HG02981 (cell line): ENCODE data around the gene SIPA1L3.

Experiments
- ATAC-seq: cut with Tn5 transposase; IDR thresholded peaks from one replicate; pipeline ENCODE4 v1.9.1; 2021; ENCODE audit warnings: mild to moderate bottlenecking, moderate library complexity; ENCODE audit not compliant: unreplicated experiment

SIPA1L3 gene

GRCh38 chr19:38139122-38139521, 232.1 kb downstream of the SIPA1L3 start:
- ATAC-seq: no peak

DNA sequence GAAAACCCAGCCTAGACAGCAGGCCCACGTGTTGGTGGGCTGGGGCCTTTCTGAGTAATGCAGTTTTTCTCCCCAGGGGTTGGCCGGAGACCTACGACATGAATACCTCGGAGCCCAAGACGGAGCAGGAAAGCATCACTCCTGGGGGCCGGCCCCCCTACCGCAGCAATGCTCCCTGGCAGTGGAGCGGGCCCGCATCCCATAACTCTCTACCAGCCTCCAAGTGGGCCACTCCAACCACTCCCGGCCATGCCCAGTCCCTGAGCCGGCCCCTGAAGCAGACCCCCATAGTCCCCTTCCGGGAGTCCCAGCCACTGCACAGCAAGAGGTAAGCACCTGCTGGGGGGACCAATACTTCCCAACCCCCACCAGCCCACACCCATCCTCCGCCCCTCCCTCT, 234.1 kb downstream of the SIPA1L3 start:
- no peak for ATAC-seq

DNA sequence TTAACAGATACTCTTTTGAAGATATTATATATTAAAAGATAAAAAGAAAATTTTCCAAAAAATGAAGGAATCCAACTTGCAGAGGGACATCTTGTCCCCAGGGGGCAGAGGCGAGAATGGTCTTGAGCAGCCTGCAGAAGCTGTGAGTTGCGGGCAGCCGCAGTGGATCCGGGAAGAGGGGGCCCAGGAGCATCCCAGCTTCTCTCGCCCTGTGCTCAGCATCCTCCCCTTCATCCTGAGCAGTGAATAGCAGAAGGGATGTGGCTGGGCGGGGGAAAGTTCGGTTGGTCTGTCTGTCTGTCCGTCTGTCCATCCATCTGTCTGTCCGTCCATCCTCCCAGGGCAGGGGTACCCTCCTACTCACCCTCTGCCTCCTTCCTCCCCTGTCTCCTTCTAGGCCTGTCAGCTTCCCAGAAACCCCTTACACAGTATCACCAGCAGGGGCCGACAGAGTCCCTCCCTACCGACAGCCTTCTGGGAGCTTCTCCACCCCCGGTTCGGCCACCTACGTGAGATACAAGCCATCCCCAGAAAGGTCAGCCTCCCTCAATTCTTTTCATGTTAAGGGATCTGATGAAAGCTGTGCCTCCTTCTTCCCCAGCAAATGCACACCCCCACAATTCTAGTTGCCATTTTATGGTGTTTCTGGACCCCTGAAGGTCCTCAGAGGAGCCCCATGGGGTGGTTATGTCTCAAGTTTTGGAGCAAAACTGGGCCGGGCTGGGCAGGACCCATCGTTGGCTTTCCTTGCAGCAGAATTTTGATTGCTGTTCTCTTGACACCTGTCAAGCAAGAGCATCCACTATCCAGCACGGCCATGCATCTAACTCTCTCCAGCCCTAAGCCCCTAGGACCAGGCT, 235.4 kb downstream of the SIPA1L3 start:
- ATAC-seq: no peak

GRCh38 chr19:38143847-38144246, 236.8 kb downstream of the SIPA1L3 start:
- ATAC-seq: no peak

- no peak for ATAC-seq
These were observed 237.7 kb downstream of the SIPA1L3 start for GRCh38 chr19:38144667-38145066.

GRCh38 chr19:38145623-38146022, 238.6 kb downstream of the SIPA1L3 start:
- ATAC-seq: no peak

DNA sequence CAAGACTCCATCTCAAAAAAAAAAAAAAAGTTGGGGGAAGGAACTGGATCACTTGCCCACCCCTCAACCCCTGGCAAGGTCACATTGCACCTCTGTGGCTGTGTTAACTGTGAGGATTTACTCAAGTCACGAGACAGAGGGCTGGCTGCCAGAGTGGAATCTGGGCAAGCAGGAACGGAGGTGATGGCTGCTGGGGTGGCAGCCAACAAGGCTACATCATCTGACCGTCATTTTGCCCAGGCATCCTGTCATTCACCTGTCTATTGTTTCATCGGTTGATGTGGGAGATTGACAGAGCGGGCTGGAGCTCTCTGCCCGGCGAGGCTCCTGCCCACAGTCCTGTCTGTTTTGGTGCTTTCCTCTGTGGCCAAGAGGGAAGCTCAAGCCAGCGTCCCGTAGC, 241.3 kb downstream of the SIPA1L3 start:
- ATAC-seq: no peak

- no peak for ATAC-seq
These were observed 242.7 kb downstream of the SIPA1L3 start for GRCh38 chr19:38149661-38150061.

DNA sequence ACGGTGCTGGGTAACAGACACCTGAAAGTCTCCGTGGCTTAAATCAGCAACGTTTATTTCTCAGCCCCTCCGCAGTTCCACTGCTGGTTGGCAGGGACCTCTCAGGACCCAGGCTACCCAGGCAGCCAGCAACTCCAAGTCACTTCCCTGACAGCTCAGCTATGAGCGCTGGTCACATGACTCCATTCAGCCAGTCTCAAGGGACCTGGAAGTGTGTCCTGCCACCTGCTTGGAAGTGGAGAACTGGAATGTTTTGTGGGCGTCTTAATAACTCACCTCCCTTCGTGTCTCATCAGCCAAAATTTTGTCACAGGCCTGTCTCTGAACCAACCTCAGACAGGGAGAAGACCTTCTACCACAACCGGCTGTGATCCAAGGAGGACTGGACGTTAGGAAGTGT, 244.2 kb downstream of the SIPA1L3 start:
- no peak for ATAC-seq

DNA sequence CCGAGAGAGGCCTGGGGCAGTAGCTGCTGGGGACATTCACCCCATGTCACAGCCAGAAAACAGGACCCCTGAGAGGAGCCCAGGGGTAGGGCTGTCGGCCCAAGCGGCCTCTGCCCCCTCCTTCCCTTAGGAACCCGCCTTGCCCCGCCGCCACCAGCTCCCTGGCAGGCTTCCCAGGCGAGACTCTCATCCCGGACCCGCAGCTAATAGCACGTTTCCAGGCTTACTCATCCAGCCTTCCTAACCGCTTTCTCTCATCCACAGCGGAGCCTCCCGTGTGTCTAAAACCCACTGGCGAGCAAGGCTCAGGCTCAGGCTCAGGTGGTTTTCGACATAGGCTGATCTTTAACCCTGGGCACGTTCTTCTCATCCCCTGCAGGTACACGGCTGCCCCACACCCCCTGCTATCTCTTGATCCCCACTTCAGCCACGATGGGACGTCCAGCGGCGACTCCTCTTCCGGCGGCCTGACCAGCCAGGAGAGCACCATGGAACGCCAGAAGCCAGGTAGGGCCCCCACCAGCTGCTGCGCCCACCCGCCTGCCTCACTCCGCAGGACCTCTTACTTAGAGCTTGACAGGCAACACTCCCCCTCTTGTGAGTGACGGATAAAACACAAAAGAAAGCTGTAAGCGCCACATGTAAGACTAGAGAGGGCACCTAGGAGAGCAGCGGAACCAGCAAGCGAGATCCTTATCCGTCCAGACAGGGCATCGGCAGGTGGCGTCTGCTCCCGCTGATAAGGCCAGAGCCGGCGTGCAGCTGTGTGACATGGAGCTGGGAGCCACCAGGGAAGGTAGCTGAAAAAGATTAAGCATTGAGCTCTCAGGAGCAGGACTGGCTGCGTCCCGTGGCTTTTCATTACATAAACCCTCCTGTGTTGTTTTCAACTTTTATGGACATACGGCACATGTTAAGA, 245.7 kb downstream of the SIPA1L3 start:
- no peak for ATAC-seq

GRCh38 chr19:38155453-38155852, 248.4 kb downstream of the SIPA1L3 start:
- ATAC-seq: no peak

DNA sequence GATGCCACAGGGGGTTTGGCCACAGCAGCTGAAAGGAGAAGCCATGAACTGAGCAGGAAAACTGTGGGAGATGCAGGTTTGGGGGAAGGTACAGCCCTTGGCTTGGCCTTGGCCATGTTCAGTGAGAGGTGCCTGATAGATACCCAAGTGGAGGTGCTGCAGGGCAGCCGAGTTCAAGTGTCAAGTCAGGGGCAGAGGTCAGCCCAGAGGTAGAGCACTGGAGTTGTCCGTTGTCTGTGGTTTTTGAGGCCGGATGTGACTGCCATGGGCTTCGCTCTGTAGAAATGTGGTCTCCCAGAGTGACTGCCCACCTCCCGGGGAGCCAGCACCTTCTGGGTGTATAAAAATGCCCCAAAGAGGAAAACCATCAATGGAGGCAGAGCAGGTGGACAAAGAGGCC, 251.7 kb downstream of the SIPA1L3 start:
- no peak for ATAC-seq

DNA sequence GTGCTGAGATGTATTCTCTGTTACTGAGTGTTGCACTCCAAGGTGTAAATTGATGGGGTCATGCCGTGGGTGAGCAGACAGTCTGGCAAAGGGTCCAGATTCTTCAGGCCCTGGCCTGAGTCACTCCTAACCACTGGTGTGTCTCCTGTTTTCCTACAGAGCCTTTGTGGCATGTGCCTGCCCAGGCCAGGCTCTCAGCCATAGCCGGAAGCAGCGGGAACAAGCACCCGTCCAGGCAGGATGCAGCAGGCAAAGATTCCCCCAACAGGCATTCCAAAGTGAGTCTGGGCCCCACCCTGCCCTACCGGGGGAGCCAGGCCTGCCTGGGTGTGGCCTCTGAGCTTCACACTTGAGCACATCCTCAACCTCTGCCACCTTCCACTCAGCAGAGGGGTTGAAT, 255.1 kb downstream of the SIPA1L3 start:
- ATAC-seq: no peak

GRCh38 chr19:38162632-38163031, 255.6 kb downstream of the SIPA1L3 start:
- ATAC-seq: no peak

DNA sequence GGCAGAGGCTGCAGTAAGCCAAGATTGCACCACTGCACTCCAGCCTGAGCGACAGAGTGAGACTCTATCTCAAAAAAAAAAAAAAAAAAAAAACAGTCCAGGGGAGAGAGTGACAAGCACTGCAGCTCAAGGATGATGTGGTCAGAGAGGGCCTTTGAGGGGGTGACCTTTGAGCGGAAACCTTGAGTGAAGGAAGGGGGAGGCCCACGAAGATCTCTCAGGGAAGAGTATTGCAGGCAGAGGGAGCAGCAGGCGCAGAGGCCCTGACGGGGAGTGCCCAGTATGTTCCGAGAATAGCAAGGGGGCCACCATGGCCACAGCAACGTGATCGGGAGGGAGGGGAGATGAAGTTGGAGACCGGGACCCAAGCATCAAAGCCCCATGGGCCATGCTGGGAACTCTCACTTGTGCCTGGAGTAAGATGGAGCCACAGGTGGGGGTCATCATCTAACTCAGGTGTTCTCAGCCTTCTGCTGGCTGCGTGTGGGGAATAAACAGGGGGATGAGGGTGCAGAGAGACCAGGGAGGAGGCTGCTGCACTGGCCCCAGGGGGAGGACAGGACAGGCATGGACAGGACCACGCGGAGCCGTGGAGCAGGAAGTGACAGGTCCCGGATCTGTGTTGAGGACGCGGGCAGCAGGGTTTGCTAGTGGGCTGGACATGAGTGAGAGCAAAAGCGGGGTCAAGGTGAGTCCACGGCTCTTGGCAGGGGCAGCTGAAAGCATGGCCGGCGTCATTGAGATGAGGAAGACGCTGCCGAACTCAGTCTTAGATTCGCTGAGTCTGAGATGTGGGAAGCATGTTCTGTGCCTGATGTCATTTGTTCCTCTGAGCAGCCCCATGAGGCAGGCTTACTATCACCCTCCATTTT, 256.6 kb downstream of the SIPA1L3 start:
- ATAC-seq: no peak

DNA sequence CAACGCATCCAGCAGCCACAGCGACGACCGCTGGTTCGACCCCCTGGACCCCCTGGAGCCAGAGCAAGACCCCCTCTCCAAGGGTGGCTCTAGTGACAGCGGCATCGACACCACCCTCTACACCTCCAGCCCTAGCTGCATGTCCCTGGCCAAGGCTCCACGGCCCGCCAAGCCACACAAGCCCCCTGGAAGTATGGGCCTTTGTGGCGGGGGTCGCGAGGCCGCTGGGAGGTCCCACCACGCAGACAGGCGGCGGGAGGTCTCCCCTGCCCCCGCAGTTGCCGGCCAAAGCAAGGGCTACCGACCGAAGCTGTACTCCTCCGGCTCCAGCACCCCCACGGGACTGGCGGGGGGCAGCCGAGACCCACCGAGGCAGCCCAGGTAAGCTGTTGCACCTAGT, 257.5 kb downstream of the SIPA1L3 start:
- no peak for ATAC-seq

DNA sequence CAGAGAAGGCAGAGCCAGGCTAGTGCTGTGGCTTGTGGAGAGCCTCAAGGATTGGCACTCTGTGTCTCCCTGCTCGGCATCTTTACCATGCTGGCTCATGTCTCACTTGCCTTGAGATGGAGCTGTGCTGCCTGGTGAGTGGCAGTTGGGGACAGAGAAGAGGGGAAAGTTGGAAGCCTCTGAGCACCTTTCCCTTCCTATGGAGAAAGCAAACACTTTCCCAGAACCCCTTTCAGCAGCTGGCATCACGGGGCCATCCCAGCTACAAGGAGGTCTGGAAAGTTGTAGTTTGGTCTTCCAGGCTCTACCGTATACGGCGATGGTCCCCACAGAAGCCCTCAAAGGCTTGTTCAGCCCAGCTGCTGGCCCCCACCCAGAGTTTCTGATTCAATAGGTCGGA, 258.3 kb downstream of the SIPA1L3 start:
- ATAC-seq: no peak

DNA sequence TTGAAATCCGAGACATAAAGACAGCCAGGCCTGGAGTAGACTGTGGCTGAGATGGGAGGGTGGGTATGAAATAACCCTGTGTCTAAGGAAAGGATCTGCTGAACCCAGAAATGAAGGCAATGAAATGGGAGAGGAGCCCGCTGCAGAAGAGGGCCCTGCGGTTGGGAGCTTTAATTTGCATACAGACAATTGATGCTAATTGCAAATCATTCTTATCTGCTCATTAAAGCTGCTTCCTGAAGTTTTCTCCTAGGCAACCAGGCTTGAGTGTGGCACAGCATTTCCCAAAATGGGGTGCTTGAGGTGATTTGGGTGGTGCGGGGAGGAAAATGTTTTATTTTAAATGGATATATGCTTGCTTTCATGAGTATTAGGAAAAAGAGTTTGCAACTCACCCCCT, 261.6 kb downstream of the SIPA1L3 start:
- ATAC-seq: no peak

DNA sequence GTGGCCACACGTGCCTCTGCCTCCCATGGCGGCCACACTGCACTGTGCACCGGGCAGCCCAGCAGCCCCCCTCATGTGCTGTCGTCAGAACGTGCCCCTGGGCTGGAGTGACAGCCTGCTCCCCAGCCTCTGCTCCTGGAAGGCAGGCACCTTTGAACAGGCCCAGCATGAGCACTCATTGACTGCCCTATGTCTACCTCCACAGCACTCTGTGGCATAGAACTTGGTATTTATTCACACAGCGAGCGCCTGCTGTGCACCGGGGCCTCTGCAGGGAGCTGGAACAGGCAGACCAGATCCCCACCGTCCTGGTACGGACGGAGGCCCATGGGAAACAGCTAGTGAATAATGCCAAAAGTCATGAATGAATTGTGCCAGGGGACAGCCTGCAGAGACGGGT, 263.3 kb downstream of the SIPA1L3 start:
- no peak for ATAC-seq

- no peak for ATAC-seq
These were observed 265.0 kb downstream of the SIPA1L3 start for GRCh38 chr19:38172001-38172400.
